Measurements from ENCODE around the gene SEMA7A.

SEMA7A gene

GRCh38 chr15:74395319-74396145 lies 38.2 kb downstream of the SEMA7A start:
- Histone ChIP-seq H3K9me3 (no peaks in the 10 kb centered on the region), H3K4me3 (no peak overlapping the region), H3K36me3 (no peaks in the 10 kb centered on the region), H3K4me1 (no peaks in the 10 kb centered on the region), H3K27ac (no peak overlapping the region), H3K27me3 (peaks cover 0 to 10% of the 10 kb centered on the region in 2 donors)
- no peak for TF ChIP-seq CTCF (IDR thresholded peaks at IDR 0.05)
- intact Hi-C loops (cut with DNase I; ENCODE audit: low total_unique reads): loop anchor here (5.0 kb wide), 1 partner anchor 357 kb away; no protein-coding TSS in a partner anchor
- no peak for DNase-seq

GRCh38 chr15:74394090-74394846 lies 39.5 kb downstream of the SEMA7A start:
- Histone ChIP-seq H3K27me3 (peaks cover 0 to 3% of the 10 kb centered on the region in 2 donors), H3K9me3 (no peaks in the 10 kb centered on the region), H3K36me3 (no peaks in the 10 kb centered on the region), H3K27ac (no peak overlapping the region), H3K4me3 (no peak overlapping the region), H3K4me1 (no peaks in the 10 kb centered on the region)
- TF ChIP-seq CTCF (IDR thresholded peaks at IDR 0.05): no peak
- intact Hi-C loops (cut with DNase I; ENCODE audit: low total_unique reads): no loop called here
- no peak for DNase-seq

- Histone ChIP-seq H3K4me3 (no peak overlapping the region), H3K4me1 (no peaks in the 10 kb centered on the region), H3K9me3 (no peaks in the 10 kb centered on the region), H3K27me3 (peaks cover 0 to 8% of the 10 kb centered on the region in 2 donors), H3K36me3 (no peaks in the 10 kb centered on the region), H3K27ac (no peak overlapping the region)
- DNase-seq: no peak
- no peak for TF ChIP-seq CTCF (IDR thresholded peaks at IDR 0.05)
- intact Hi-C loops (cut with DNase I; ENCODE audit: low total_unique reads): no loop called here
Measured at GRCh38 chr15:74393423-74393822, 40.3 kb downstream of the SEMA7A start.

GRCh38 chr15:74392902-74393301 lies 40.9 kb downstream of the SEMA7A start:
- TF ChIP-seq CTCF (IDR thresholded peaks at IDR 0.05): no peak
- Histone ChIP-seq H3K9me3 (no peaks in the 10 kb centered on the region), H3K4me3 (no peak overlapping the region), H3K27me3 (peaks cover 0 to 14% of the 10 kb centered on the region in 2 donors), H3K27ac (no peak overlapping the region), H3K4me1 (no peaks in the 10 kb centered on the region), H3K36me3 (no peaks in the 10 kb centered on the region)
- intact Hi-C loops (cut with DNase I; ENCODE audit: low total_unique reads): no loop called here
- DNase-seq: no peak

- Histone ChIP-seq H3K4me3 (no peak overlapping the region), H3K9me3 (no peaks in the 10 kb centered on the region), H3K27me3 (peaks cover 0 to 15% of the 10 kb centered on the region in 2 donors), H3K27ac (no peak overlapping the region), H3K36me3 (no peaks in the 10 kb centered on the region), H3K4me1 (no peaks in the 10 kb centered on the region)
- intact Hi-C loops (cut with DNase I; ENCODE audit: low total_unique reads): no loop called here
- DNase-seq: no peak
- no peak for TF ChIP-seq CTCF (IDR thresholded peaks at IDR 0.05)
Measured at GRCh38 chr15:74392451-74392830, 41.3 kb downstream of the SEMA7A start.

Measured in tibial artery (tissue), 4 donors.